ENCODE results near the gene PCDHGA3. TPM values are rescaled to one million over a fixed set of nuclear protein-coding genes. Genes with fewer than 3 reads are reported as not detected.
"Not testable (repeated sequence)": the region's sequence is repeated elsewhere in the genome, so short reads cannot be mapped to it uniquely, and the experiment has no call there.

Gene PCDHGA3
- total RNA-seq, 4 donors from 2014 or later: 1.0 to 3.5 (median 2.9) TPM

- 24 to 26% methylated on average over 31 of the region's 31 CpGs for WGBS, 2 donors
- H3K4me3 ChIP-seq (ENCODE audit: low read depth, poor library complexity, severe bottlenecking): no peak overlapping the region
- intact Hi-C loops (cut with DNase I; ENCODE audit: low total_unique reads): no loop called here
- TF ChIP-seq POLR2A (IDR thresholded peaks at IDR 0.05): no peak
- no peak for TF ChIP-seq CTCF (IDR thresholded peaks at IDR 0.05)
- DNase-seq (ENCODE audit: low spot score in 2 of 2): no peak
These were observed 379 bp downstream of the PCDHGA3 start for GRCh38 chr5:141343953-141344463.

GRCh38 chr5:141345327-141345726 lies 1.7 kb downstream of the PCDHGA3 start:
- H3K4me3 ChIP-seq (ENCODE audit: low read depth, poor library complexity, severe bottlenecking): no peak overlapping the region
- no peak for DNase-seq (ENCODE audit: low spot score in 2 of 2)
- no peak for TF ChIP-seq POLR2A (IDR thresholded peaks at IDR 0.05)
- TF ChIP-seq CTCF (IDR thresholded peaks at IDR 0.05): no peak
- intact Hi-C loops (cut with DNase I; ENCODE audit: low total_unique reads): no loop called here
- WGBS, 2 donors: 36% methylated on average over 20 of the region's 20 CpGs

GRCh38 chr5:141346017-141346416 lies 2.4 kb downstream of the PCDHGA3 start:
- H3K4me3 ChIP-seq (ENCODE audit: low read depth, poor library complexity, severe bottlenecking); DNase-seq (ENCODE audit: low spot score in 2 of 2); intact Hi-C loops (cut with DNase I; ENCODE audit: low total_unique reads): not testable (repeated sequence)
- WGBS, 2 donors: 50 to 60% methylated on average over 12 to 20 of the region's 35 CpGs

GRCh38 chr5:141349917-141350619 lies 6.4 kb downstream of the PCDHGA3 start, which contains the start of gene PCDHGB1:
Gene PCDHGB1 (plus strand): TSS chr5:141350099. CDS start chr5:141350261, 162 bp downstream.
- no peak within 1 kb of the TSS for H3K4me3 ChIP-seq (ENCODE audit: low read depth, poor library complexity, severe bottlenecking)
- WGBS, 2 donors: 21 to 25% methylated on average over 29 of the region's 29 CpGs
- intact Hi-C loops (cut with DNase I; ENCODE audit: low total_unique reads): loop anchor here (2.0 kb wide), 1 partner anchor 49 kb away; no protein-coding TSS in a partner anchor
- peak in 1 of 2 donors; percentile 82 for DNase-seq (ENCODE audit: low spot score in 2 of 2)
- TF ChIP-seq CTCF (IDR thresholded peaks at IDR 0.05) (no peak), POLR2A (IDR thresholded peaks at IDR 0.05) (no peak)

GRCh38 chr5:141351591-141351990 lies 8.0 kb downstream of the PCDHGA3 start:
- TF ChIP-seq POLR2A (IDR thresholded peaks at IDR 0.05) (no peak), CTCF (IDR thresholded peaks at IDR 0.05) (no peak)
- intact Hi-C loops (cut with DNase I; ENCODE audit: low total_unique reads): no loop called here
- 40 to 50% methylated on average over 17 to 22 of the region's 36 CpGs for whole genome bisulfite sequencing, 2 donors
- H3K4me3 ChIP-seq (ENCODE audit: low read depth, poor library complexity, severe bottlenecking): no peak overlapping the region
- no peak for DNase-seq (ENCODE audit: low spot score in 2 of 2)

GRCh38 chr5:141354900-141355469 lies 11.4 kb downstream of the PCDHGA3 start, which contains the start of gene PCDHGA4:
Gene PCDHGA4 (plus strand): TSS chr5:141355021. CDS start chr5:141355108, 87 bp downstream.
- DNase-seq (ENCODE audit: low spot score in 2 of 2): no peak
- intact Hi-C loops (cut with DNase I; ENCODE audit: low total_unique reads): no loop called here
- no peak within 1 kb of the TSS for H3K4me3 ChIP-seq (ENCODE audit: low read depth, poor library complexity, severe bottlenecking)
- TF ChIP-seq CTCF (IDR thresholded peaks at IDR 0.05) (no peak), POLR2A (IDR thresholded peaks at IDR 0.05) (no peak)
- 17 to 21% methylated on average over 18 to 28 of the region's 29 CpGs for WGBS, 2 donors
